NCI-H2107 treated with DMSO at 0.1 percent for 48 hours (cell line): Measurements from ENCODE around the gene COL5A1.

ENCODE experiments used
- DNase-seq: peaks from one replicate; lab custom pipeline; 2025; ENCODE audit not compliant: unreplicated experiment; lab: John Stamatoyannopoulos, UW

The COL5A1 gene

GRCh38 chr9:134737842-134738580 is 96.4 kb downstream of the COL5A1 start:
- no peak for DNase-seq

- peak; percentile 42 for DNase-seq
Measured at GRCh38 chr9:134738869-134739659, 97.5 kb downstream of the COL5A1 start.

- no peak for DNase-seq
Measured at GRCh38 chr9:134739660-134739968, 98.0 kb downstream of the COL5A1 start.

DNA sequence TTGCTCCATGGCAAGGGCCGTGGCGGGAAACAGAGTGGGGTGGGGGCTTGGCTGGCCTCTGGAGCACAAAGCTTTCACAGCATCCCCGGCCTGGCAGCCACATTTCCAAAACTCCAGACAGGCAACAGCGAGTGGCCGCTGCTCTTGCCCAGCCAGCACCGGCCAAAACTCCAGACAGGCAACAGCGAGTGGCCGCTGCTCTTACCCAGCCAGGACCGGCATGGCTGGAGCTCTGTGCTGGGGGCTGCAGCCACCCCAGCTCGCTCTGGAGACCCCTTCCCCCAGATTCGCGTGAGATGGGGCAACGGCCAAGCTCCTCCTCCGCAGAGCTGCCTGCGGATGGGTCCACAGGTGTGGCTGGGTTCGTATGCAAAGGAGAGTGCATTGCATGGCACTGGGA is 98.5 kb downstream of the COL5A1 start:
- DNase-seq: no peak

DNA sequence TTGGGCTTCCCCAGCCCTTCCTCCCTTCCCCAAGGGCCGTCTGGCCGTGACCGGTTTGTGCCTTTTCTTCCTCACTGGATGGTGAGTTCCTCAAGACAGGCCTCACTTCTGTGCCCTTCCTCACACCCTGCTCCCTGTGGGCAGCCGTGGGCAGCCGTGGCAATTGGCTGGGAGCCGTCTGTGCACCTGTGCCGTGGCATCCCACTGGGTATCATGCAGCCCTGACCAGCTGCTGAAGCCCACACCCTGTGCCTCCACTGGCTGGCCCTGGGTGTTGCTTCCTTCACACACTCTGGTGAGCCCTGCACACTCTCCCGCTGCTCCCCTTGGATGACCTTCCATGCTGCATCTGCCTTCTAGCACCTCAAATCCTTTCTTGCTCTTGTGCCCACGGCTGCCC is 100.2 kb downstream of the COL5A1 start:
- no peak for DNase-seq

GRCh38 chr9:134742822-134743535 is 101.4 kb downstream of the COL5A1 start:
- DNase-seq: no peak

DNA sequence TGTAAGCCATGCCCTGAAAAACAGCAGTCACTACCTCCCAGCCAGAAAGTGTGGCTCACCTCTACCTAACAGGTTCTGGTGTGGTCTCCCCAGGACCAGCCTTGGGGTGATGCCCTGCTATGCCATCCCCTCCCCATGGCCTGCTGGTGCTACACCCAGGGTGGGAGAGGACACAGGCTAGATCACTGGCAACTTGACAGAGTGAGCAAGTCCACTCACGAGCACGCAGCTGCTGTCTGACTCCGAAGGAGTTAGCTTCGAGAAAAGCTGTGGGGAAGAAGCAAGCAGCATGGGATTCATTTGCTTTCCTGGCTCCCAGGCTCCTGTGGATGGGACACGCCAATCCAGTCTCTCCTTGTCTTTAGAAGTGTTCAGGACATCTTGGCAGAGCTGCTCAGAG is 102.2 kb downstream of the COL5A1 start:
- DNase-seq: no peak

DNA sequence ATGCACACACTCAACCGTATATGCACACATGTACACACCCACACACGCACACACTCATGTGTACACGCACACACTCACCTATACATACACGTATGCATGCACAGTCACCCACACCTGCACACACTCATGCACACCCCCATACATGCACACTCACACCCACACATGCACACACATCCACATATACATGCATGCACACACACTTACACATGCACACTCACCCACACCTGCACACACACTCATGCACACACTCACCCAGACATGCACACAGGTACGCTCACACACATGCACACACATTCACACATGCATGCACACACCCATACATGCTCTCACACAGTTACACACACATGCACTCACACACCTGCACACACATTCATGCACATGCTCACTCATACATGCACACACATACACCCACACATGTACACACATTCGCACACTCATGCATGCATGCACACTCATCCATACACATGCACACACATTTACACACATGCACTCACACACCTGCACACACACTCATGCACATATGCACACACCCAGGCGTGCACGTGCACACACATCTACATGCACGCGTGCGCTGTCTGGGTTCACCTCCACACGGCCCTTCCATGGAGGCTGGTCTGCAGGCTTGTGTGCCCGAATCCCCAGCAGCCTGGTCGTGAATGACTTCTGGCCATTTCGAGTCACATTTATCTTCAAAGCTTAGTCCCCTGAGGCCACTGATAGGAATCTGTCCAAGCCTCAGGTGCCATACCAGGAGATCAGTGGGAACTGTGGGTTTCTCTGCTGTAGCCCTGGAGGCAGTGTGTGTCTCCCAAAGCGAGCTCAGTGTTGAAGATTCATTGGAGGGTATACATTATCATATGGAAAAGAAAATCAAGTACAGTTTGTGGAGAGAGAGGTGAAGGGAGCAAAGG is 103.0 kb downstream of the COL5A1 start:
- no peak for DNase-seq

DNA sequence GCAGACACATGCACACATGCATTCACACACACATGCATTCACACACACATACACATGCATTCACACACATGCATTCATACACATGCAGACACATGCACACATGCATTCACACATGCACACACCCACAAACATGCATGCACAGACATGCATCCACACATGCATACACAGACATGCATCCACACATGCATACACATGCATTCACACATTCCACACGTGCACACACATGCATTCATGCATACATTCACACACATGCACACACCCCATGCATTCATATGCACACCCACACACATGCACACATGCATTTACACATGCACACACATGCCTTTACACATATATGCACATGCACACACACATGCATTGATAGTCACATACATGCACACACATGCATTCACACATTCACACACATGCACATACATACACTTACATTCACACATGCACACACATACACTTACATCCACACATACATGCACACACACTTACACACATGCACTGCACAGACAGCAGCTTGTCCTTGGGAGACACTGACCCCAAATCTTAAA is 106.4 kb downstream of the COL5A1 start:
- no peak for DNase-seq

- DNase-seq: no peak
Measured at GRCh38 chr9:134748591-134748990, 107.0 kb downstream of the COL5A1 start.

GRCh38 chr9:134750450-134751155 is 109.0 kb downstream of the COL5A1 start:
- no peak for DNase-seq

DNA sequence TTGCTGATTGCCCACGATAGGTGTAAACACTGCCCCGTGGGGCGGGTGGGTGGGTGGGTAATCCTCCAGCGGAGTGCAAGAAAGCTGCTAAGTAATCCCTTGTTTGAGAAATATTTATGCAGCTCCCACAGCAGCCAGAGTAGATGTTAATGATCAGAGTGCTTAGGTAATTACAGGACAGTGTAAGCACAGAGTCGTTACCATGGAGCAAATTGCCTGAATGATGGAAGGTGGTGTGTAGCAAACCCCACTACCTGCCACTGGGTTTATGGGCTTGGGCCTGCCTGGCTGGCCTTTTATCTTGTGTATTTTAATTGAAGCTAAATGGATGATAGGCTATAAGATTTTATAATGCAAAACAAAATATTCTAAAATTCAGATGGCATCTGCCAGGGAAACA is 110.0 kb downstream of the COL5A1 start:
- no peak for DNase-seq

GRCh38 chr9:134752471-134753168 is 111.0 kb downstream of the COL5A1 start:
- DNase-seq: no peak

GRCh38 chr9:134753191-134753590 is 111.6 kb downstream of the COL5A1 start:
- DNase-seq: no peak

DNA sequence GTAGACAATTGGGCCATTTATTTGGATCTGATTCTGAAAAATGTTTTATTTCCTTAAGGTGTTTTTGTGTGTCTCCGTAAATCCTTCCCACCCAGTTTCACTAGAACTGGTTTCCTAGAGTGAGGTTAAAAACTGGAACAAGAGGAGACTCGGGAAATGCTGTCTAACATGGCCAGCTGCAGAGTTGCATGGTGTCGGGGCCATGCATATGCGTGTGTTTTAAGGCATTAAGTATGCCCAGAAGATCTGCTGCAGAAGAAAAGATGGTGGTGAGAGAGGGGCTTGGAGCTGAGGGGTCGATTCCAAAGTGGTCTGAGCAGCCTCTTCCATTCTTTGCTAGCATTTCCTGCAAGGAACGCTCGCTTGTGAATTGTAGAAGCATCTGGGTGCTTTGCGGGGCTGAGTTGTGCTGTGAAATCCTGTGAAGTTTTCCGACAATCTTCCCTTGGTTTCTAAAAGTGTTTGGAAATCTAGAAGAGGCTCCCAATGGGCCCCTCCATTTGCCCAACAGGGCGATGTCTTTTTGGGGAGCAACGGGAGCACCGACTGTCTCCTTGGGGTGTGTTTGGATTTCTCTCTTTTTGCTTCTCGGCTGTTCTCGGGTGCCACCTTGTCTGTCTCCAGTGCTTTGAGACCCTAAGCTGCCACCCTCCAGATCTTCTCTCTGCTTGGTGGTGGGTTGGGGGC is 113.8 kb downstream of the COL5A1 start:
- DNase-seq: no peak

DNA sequence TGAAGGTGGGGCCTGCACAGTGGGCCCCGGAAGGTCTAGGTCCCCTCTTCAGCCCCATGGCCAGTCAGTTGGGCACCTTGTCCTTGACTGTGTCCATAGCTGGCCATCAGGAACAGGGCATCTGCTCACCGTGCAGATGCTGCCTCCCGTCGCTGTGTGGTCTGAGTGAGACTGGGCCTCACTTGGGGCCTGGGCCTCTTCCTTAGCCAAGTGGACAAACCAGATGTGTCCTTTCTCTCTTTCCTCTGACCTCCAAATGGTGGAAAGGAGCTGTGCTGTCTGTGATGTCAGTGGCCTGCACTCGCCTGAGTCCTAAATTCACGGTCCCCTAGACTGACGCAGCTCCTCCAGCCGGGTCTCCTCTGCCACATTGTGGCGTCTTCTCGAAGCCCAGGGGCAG is 114.5 kb downstream of the COL5A1 start:
- no peak for DNase-seq

DNA sequence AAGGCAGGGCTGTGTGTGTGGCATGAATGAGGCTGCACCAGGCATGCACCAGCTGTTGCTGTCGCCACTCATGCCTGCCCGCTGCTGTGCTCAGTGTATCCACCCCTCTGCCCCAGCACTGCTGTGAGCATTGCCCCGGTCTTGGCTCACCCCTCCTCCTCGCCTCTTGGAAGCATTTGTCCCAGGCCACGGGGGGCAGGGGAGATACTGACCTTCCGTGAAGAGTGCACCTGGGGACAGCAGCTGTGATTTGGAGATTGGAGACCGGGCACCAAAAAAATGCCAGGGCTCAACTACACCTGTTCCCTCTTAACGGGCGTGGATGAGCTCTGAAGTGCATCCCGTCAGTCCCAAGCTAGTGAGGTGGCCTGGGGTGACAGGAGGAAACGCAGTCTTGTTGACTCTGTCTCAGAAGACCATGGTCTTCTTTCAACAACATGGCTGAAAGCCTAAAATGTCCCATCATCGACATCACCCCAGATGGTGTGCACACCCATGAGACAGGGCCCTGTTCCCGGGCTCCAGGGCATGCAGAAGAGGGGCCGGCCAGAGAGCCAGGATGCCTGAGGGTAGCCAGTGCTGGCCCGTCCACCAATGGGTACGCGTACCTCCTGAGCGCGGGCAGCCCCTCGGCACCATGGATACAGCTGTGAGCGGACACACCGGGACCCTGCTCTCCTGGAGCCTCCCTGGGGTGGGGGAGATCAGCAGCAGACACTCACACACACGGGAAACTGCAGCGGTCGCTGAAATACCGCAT is 115.8 kb downstream of the COL5A1 start:
- DNase-seq: no peak

- DNase-seq: no peak
Measured at GRCh38 chr9:134758949-134759607, 117.5 kb downstream of the COL5A1 start.
